ENCODE data around the gene TMEM87B. TPM values are rescaled to one million over a fixed set of nuclear protein-coding genes. Genes with fewer than 3 reads are reported as not detected.
A peak's percentile ranks its signal among the peaks of the same experiment; 100 is the strongest.

TMEM87B gene
- total and polyA plus RNA-seq, 11 donors, result 3.1 to 18.5 (median 7.9) TPM

GRCh38 chr2:112007493-112007892 is 47.6 kb upstream of the TMEM87B start:
- ATAC-seq (no peak), DNase-seq (no peak)
- Histone ChIP-seq H3K4me3 (no peak overlapping the region), H3K9me3 (no peaks in the 10 kb centered on the region), H3K36me3 (peaks cover 0 to 77% (median 46%) of the 10 kb centered on the region in 9 donors), H3K27ac (no peak overlapping the region), H3K4me1 (peaks cover 0 to 36% (median 0%) of the 10 kb centered on the region in 12 donors), H3K27me3 (no peaks in the 10 kb centered on the region)
- no peak for TF ChIP-seq POLR2A (IDR thresholded peaks at IDR 0.05)
- no peak for TF ChIP-seq CTCF (IDR thresholded peaks at IDR 0.05)
- intact Hi-C loops (cut with DNase I), result no loop called here
- 93 to 98% (median 95%) methylated on average over 2 of the region's 2 CpGs for WGBS, 4 donors

GRCh38 chr2:112008910-112009485 is 46.1 kb upstream of the TMEM87B start:
- peaks cover 0 to 22% (median 0%) of the 10 kb centered on the region in 12 donors for H3K4me1 ChIP-seq
- no peak overlapping the region for H3K27ac ChIP-seq
- TF ChIP-seq POLR2A (IDR thresholded peaks at IDR 0.05), result no peak
- no peak for TF ChIP-seq CTCF (IDR thresholded peaks at IDR 0.05)
- intact Hi-C loops (cut with DNase I), result no loop called here
- ATAC-seq (no peak), DNase-seq (no peak)
- H3K27me3 ChIP-seq, result no peaks in the 10 kb centered on the region
- peaks cover 0 to 81% (median 48%) of the 10 kb centered on the region in 9 donors for H3K36me3 ChIP-seq
- H3K9me3 ChIP-seq, result no peaks in the 10 kb centered on the region
- no peak overlapping the region for H3K4me3 ChIP-seq
- WGBS, 4 donors, result 74 to 91% (median 87%) methylated on average over 2 of the region's 2 CpGs

GRCh38 chr2:112010751-112011150 is 44.3 kb upstream of the TMEM87B start:
- 81 to 88% (median 84%) methylated on average over 8 to 10 of the region's 10 CpGs for WGBS, 4 donors
- intact Hi-C loops (cut with DNase I), result loop anchor here in 1 of 10 donors (10.0 kb wide), 1 partner anchor 56 kb away; no protein-coding TSS in a partner anchor
- no peaks in the 10 kb centered on the region for H3K27me3 ChIP-seq
- H3K27ac ChIP-seq, result no peak overlapping the region
- DNase-seq, result no peak
- peak in 2 of 4 donors; percentile 30 to 65 for ATAC-seq
- no peaks in the 10 kb centered on the region for H3K9me3 ChIP-seq
- H3K4me1 ChIP-seq, result peaks cover 0 to 6% (median 0%) of the 10 kb centered on the region in 12 donors
- no peak overlapping the region for H3K4me3 ChIP-seq
- peaks cover 0 to 76% (median 48%) of the 10 kb centered on the region in 9 donors for H3K36me3 ChIP-seq
- no peak for TF ChIP-seq POLR2A (IDR thresholded peaks at IDR 0.05)
- TF ChIP-seq CTCF (IDR thresholded peaks at IDR 0.05), result no peak

- ATAC-seq (no peak), DNase-seq (no peak)
- H3K27ac ChIP-seq, result no peak overlapping the region
- H3K4me3 ChIP-seq, result no peak overlapping the region
- intact Hi-C loops (cut with DNase I), result loop anchor here in 1 of 10 donors (10.0 kb wide), 1 partner anchor 58 kb away; no protein-coding TSS in a partner anchor
- H3K27me3 ChIP-seq, result no peaks in the 10 kb centered on the region
- WGBS, 4 donors, result 75 to 94% (median 87%) methylated on average over 5 of the region's 5 CpGs
- peaks cover 0 to 71% (median 47%) of the 10 kb centered on the region in 9 donors for H3K36me3 ChIP-seq
- H3K4me1 ChIP-seq, result no peaks in the 10 kb centered on the region
- no peaks in the 10 kb centered on the region for H3K9me3 ChIP-seq
- TF ChIP-seq CTCF (IDR thresholded peaks at IDR 0.05) (no peak), POLR2A (IDR thresholded peaks at IDR 0.05) (no peak)
These were observed 42.5 kb upstream of the TMEM87B start for GRCh38 chr2:112012556-112012955.

Measured in heart left ventricle (tissue), 16 donors.